Measurements from ENCODE around the gene KCNE1. TPM values are rescaled to one million over a fixed set of nuclear protein-coding genes. Genes with fewer than 3 reads are reported as not detected.

KCNE1 gene
- total RNA-seq, 1 donor from 2014 or later = not detected

DNA sequence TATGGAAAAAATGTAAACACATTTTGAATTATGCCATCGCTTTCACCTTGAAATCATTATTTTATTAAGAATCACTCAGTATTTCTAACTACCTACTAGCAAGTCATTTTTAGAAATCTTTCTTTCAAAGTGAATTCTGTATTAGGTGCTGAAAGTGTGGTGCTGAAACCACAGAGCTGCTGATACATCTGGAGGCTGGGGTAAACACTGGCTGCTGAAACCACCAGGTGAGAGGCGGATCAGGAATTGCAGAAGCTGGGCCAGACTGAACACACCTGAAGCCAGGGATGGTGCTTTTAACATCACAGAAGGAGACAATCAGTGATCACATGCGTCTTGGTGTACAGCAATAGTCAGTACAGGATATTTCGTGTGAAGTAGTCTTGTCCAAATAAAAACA lies 42.2 kb upstream of the KCNE1 start:
- TF ChIP-seq, protein P1, sequence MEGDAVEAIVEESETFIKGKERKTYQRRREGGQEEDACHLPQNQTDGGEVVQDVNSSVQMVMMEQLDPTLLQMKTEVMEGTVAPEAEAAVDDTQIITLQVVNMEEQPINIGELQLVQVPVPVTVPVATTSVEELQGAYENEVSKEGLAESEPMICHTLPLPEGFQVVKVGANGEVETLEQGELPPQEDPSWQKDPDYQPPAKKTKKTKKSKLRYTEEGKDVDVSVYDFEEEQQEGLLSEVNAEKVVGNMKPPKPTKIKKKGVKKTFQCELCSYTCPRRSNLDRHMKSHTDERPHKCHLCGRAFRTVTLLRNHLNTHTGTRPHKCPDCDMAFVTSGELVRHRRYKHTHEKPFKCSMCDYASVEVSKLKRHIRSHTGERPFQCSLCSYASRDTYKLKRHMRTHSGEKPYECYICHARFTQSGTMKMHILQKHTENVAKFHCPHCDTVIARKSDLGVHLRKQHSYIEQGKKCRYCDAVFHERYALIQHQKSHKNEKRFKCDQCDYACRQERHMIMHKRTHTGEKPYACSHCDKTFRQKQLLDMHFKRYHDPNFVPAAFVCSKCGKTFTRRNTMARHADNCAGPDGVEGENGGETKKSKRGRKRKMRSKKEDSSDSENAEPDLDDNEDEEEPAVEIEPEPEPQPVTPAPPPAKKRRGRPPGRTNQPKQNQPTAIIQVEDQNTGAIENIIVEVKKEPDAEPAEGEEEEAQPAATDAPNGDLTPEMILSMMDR (conservative IDR thresholded peaks at IDR 0.05; ENCODE audit: low read depth, low read length) = no peak
- H3K4me3 ChIP-seq (ENCODE audit: low read depth, low read length) = no peak overlapping the region
- DNase-seq (ENCODE audit: low read depth) = no peak

DNA sequence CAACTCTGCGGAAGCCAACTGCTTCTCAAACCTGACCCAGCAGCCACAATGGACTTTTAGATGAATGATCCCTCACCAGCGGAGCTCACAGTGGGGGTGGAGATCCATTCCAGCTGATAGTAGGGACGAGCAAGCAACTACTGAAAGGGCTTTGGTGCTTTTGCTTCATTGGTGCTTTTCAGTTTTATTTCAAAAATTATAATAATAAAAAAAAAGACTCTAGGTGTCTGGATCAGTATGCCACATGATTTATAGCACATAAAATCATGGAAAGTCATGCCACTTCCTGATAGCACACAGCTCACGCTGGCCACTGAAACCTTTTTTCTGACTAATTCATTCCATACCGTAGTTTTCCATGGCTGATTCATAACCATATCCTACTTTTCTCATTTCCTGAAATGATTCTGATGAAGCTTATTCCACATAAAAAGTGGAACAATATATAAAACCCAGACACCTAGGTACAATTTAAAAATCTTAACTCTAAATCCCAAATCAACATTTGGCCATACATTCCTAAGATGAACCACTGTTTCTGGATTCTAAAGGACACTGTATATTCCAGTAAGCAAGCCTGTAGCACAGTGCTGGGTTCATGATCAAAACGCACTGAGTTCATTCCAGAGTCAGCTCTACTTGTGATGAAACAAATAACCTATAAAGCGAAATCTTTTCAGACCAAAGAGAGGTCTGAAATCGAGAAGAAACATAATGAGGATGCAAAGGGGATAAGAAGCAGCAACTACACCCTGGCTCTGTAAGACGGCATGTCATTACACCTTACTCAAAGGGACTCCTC lies 41.3 kb upstream of the KCNE1 start:
- DNase-seq (ENCODE audit: low read depth) = no peak
- no peak overlapping the region for H3K4me3 ChIP-seq (ENCODE audit: low read depth, low read length)
- TF ChIP-seq, protein P1 (conservative IDR thresholded peaks at IDR 0.05; ENCODE audit: low read depth, low read length) = no peak

DNA sequence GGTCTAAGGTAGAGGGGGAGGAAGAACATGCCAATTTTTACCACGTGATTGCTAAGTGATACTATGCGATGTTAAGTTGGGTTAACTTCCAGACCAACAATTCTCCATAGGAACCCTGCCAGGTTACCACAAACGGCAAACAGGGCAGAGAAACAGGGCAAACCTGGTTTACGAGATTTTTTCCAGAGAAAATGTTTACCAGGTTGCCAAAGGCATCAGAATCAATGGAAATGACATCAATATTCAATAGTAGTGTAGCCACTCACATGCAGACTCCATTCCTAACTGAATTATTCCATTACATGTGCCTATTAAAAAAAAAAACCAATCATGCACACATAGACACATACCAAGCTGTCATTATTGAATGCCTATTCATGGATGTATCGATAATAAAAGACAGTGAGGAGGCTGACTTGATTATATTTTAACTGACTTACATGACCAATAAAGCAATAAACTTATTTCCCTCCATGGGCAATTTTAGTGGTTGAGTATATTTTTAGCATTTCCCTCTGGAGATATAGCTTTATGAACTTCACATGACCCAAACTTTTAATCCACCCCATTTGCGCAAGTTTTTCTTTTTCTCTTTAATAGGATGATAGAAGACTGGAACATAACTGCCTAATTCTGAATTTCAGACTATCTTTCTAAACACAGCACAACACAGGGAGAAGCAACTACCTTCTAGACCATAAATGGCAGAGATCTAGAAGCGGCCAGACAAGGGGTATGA lies 40.5 kb upstream of the KCNE1 start:
- H3K4me3 ChIP-seq (ENCODE audit: low read depth, low read length) = no peak overlapping the region
- TF ChIP-seq, protein P1 (conservative IDR thresholded peaks at IDR 0.05; ENCODE audit: low read depth, low read length) = no peak
- DNase-seq (ENCODE audit: low read depth) = no peak

DNA sequence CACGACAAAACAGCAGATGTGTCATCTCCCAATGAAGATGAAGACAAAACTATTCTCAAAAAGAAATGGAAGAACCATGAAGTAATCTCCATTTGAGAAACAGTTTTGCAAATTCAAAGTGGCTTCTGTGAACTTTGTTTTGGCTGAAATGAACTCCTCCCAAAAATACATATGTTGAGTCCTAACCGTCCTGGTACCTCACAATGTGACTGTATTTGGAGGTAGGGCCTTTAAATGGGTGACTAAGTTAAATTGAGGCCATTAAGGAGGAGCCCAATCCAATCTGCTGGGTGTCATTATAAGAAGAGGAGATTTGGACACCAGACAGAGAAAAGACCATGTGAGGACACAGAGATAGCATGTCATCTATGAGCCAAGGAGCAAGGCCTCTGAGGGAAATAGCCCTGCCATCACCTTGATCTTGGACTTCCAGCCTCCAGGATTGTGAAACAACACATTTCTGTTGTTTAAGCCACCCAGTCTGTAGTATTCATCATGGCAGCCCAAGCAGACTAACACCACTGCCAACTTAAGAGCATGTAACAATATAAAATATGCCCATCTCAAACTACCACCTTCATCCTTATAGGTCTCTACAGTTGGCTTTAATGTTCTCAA lies 38.3 kb upstream of the KCNE1 start:
- TF ChIP-seq, protein P1 (conservative IDR thresholded peaks at IDR 0.05; ENCODE audit: low read depth, low read length) = no peak
- no peak for DNase-seq (ENCODE audit: low read depth)
- no peak overlapping the region for H3K4me3 ChIP-seq (ENCODE audit: low read depth, low read length)

DNA sequence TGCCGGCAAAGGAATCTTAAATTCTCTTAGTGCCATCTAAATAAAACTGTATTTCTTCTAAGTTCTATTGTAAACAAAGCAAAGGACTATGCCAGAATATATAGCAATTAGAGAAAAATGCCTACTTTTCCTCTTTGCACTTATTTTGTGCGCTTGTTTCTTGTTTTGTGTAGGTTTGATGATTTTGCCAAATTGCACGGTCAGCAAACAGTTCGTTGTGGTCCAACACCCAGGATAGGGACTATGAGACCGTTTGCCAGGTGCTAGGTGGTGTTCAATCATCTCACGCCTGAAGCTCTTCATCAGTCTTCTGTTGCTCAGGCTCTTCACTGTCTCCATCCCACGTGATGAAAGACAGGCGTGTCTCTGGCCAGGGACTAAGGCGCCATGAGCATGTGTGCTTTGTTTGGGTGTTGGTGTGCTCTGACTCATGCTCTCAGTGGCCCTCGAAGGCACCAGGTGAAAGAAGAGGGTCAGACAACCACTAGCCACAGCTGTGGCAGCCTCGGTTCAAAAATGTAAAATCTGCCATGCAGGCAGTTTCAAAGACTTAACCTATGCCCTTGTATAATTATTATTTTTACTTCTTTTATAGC lies 36.9 kb upstream of the KCNE1 start:
- H3K4me3 ChIP-seq (ENCODE audit: low read depth, low read length) = no peak overlapping the region
- TF ChIP-seq, protein P1 (conservative IDR thresholded peaks at IDR 0.05; ENCODE audit: low read depth, low read length) = no peak
- no peak for DNase-seq (ENCODE audit: low read depth)

DNA sequence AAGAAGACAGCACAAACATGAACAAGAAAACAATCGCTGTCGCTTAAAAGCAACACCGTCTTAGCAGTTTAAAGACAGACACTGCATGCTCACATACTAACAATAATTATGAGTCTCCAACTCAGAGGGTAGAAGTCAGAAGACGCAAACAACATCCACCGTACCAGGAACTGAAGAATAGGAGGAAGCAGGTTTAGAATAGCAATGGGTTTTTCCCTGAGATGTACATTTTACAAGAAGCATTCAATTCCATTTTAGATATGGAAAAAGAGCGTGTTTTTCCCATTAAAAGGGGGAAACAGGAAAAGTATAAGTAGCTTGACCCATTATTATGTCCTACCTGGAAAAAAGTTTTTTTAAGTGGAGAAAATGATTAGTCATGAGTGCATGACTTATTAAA lies 34.5 kb upstream of the KCNE1 start:
- no peak overlapping the region for H3K4me3 ChIP-seq (ENCODE audit: low read depth, low read length)
- TF ChIP-seq, protein P1 (conservative IDR thresholded peaks at IDR 0.05; ENCODE audit: low read depth, low read length) = no peak
- DNase-seq (ENCODE audit: low read depth) = no peak

Measured in epithelial cell of proximal tubule (primary cell).